CD4-positive, alpha-beta T cell (primary cell): ENCODE results near the gene EEIG1. TPM values are rescaled to one million over a fixed set of nuclear protein-coding genes. Genes with fewer than 3 reads are reported as not detected.

Experiments used
- ATAC-seq: fragments of 200-7000 bp; cut with Tn5 transposase; one replicate; pipeline ENCODE4 v1.10.0; 2022; ENCODE audit warnings: mild to moderate bottlenecking; ENCODE audit not compliant: poor library complexity
- CTCF ChIA-PET: fragments of 350-600 bp; sonication (Branson Sonifier 250); formaldehyde crosslinking; loops from one replicate; lab custom pipeline; 2021; ENCODE audit warnings: antibody characterized with exemption, inconsistent platforms; lab: Charles Lee
- POLR2A ChIA-PET: fragments of 350-600 bp; sonication (Branson Sonifier 250); formaldehyde crosslinking; loops from one replicate; lab custom pipeline; 2021; ENCODE audit warnings: antibody characterized with exemption, inconsistent platforms; lab: Charles Lee
- DNase-seq, 14 experiments: peaks; one replicate each; pipeline ENCODE4 v3.0.0-alpha.2; 2013 to 2020; ENCODE audit warnings: mixed read lengths in 2 of 14
- H3K27ac ChIP-seq, 2 donors: one replicate each; pipeline versions ENCODE4 v1.5.1 to v1.7.0; 2013; ENCODE audit warnings: low read length in 2 of 2, low read depth in 1 of 2, mild to moderate bottlenecking in 1 of 2
- H3K27me3 ChIP-seq, 2 experiments: 1 replicate in 1 of 2; 2 replicates in 1 of 2; pipeline versions ENCODE4 v1.6.1 to v1.7.0; 2013; ENCODE audit warnings: low read length in 2 of 2, control low read depth in 1 of 2, mild to moderate bottlenecking in 1 of 2, moderate library complexity in 1 of 2; ENCODE audit not compliant: insufficient read depth in 2 of 2, control insufficient read depth in 1 of 2
- H3K36me3 ChIP-seq: one replicate; pipeline ENCODE4 v1.6.1; 2013; ENCODE audit warnings: low read length, control low read depth; ENCODE audit not compliant: insufficient read depth
- H3K4me1 ChIP-seq: one replicate; pipeline ENCODE4 v1.6.1; 2013; ENCODE audit warnings: low read length, control low read depth; ENCODE audit not compliant: insufficient read depth
- H3K4me3 ChIP-seq: one replicate; pipeline ENCODE4 v1.5.1; 2013; ENCODE audit warnings: mild to moderate bottlenecking, low read length, moderate library complexity
- H3K9me3 ChIP-seq, 2 experiments: 1 replicate in 1 of 2; 2 replicates in 1 of 2; pipeline versions ENCODE4 v1.6.1 to v1.7.0; 2013; ENCODE audit warnings: low read length in 2 of 2, mild to moderate bottlenecking in 2 of 2, control low read depth in 1 of 2, moderate library complexity in 1 of 2; ENCODE audit not compliant: control insufficient read depth in 1 of 2, insufficient read depth in 1 of 2
- H3K27ac Mint-ChIP-seq: one replicate; pipeline ENCODE4 v1.8.0; 2020; ENCODE audit warnings: mixed read lengths
- H3K27me3 Mint-ChIP-seq: one replicate; pipeline ENCODE4 v1.8.0; 2021; ENCODE audit warnings: mixed read lengths
- H3K36me3 Mint-ChIP-seq: one replicate; pipeline ENCODE4 v1.8.0; 2021; ENCODE audit warnings: low read depth, mixed read lengths
- H3K4me1 Mint-ChIP-seq: one replicate; pipeline ENCODE4 v1.8.0; 2021; ENCODE audit warnings: low read depth, mixed read lengths
- H3K4me3 Mint-ChIP-seq: one replicate; pipeline ENCODE4 v1.8.0; 2020; ENCODE audit warnings: mild to moderate bottlenecking, mixed read lengths
- H3K9me3 Mint-ChIP-seq: one replicate; pipeline ENCODE4 v1.8.0; 2020; ENCODE audit warnings: mixed read lengths
- intact Hi-C, 2 experiments: fragments of 100-400 bp; cut with DNase I in 1 of 2; cut with micrococcal nuclease in 1 of 2; formaldehyde crosslinking; loops; one replicate each; pipeline versions ENCODE4 v1.15.1 to v1.9.0; 2023 to 2025; cut with DNase I, micrococcal nuclease
- total RNA-seq, 174 experiments: library from RNA in 2 of 174; stranded (reverse) in 2 of 174; gene quantifications; one replicate each; pipeline ENCODE4 v1.2.3 and lab custom pipeline; 2021 to 2026
- TF ChIP-seq, protein P1 (sequence below): fragments of 200-600 bp; IDR thresholded peaks from one replicate; pipeline ENCODE4 v1.8.0; 2022; ENCODE audit warnings: antibody characterized with exemption, mild to moderate bottlenecking

The EEIG1 gene
- total RNA-seq, 2 experiments from 2014 or later, result 440 to 463 TPM

DNA sequence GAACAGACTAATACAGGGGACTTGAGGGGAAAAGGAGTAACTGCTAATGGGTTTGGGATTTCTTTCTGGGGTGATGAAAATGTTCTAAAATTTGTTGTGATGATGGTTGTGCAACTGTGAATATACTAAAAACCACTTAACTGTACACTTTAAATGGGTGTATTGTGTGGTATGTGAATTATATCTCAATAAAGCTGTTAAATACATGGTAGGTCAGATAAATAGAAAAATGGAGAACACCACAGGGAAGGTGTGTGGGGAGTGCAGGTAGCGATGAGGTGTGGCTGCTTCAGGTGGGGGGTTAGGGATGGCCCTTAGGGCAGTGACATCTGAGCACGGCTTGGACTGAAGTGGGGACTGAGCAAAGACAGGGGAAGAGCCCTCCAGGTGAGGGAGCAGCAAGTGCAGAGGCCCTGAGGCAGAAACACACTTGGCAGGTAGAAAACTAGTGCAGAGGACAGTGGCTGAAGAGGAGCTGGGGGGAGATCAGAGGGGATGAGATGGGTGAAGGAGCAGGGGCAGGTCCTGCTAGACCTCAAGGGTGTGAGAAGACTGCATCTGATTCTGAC lies 20.9 kb downstream of the EEIG1 start:
- H3K27me3 Mint-ChIP-seq, result no peaks in the 10 kb centered on the region
- TF ChIP-seq, protein P1, sequence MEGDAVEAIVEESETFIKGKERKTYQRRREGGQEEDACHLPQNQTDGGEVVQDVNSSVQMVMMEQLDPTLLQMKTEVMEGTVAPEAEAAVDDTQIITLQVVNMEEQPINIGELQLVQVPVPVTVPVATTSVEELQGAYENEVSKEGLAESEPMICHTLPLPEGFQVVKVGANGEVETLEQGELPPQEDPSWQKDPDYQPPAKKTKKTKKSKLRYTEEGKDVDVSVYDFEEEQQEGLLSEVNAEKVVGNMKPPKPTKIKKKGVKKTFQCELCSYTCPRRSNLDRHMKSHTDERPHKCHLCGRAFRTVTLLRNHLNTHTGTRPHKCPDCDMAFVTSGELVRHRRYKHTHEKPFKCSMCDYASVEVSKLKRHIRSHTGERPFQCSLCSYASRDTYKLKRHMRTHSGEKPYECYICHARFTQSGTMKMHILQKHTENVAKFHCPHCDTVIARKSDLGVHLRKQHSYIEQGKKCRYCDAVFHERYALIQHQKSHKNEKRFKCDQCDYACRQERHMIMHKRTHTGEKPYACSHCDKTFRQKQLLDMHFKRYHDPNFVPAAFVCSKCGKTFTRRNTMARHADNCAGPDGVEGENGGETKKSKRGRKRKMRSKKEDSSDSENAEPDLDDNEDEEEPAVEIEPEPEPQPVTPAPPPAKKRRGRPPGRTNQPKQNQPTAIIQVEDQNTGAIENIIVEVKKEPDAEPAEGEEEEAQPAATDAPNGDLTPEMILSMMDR, result no peak

DNA sequence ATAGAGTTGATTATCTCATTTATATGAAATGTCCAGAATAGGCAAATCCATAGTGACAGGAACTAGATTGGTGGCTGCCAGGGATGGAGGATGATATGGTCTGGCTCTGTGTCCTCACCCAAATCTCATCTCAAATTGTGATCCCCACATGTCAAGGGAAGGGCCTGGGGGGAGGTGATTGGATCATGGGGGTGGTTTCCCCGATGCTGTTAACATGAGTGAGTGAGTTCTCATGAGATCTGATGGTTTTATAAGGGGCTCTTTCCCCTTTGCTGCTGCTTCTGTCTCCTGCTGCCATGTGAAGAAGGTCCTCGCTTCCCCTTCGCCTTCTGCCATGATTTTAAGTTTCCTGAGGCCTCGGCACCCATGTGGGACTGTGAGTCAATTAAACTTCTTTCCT lies 21.4 kb downstream of the EEIG1 start:
- Histone ChIP-seq H3K4me1 (peaks cover 85% of the 10 kb centered on the region), H3K36me3 (peaks cover 48% of the 10 kb centered on the region), H3K9me3 (no peaks in the 10 kb centered on the region), H3K27me3 (no peaks in the 10 kb centered on the region), H3K4me3 (no peak overlapping the region), H3K27ac (peak overlapping the region in 1 of 2 donors; percentile 54)
- TF ChIP-seq, protein P1, result no peak
- Mint-ChIP-seq H3K27ac (peak overlapping the region; percentile 97), H3K4me1 (peaks cover 97% of the 10 kb centered on the region), H3K36me3 (peaks cover 77% of the 10 kb centered on the region), H3K9me3 (no peaks in the 10 kb centered on the region), H3K4me3 (peak overlapping the region; percentile 79), H3K27me3 (no peaks in the 10 kb centered on the region)
- POLR2A ChIA-PET, result interaction anchor here (0.5 to 34.9 kb wide), 4 partner anchors 8 to 67 kb away, joined by 3 to 1020 read pairs (median 138); partner anchors contain the start of gene EEIG1
- CTCF ChIA-PET, result interaction anchor here (1.1 to 1.2 kb wide), 2 partner anchors 8 to 17 kb away, joined by 3 read pairs; no protein-coding TSS in a partner anchor
- no peak for ATAC-seq
- DNase-seq, result no peak
- intact Hi-C loops, result loop anchor here (1.0 to 10.0 kb wide), 4 partner anchors 11 to 158 kb away; no protein-coding TSS in a partner anchor

More for the DNA sequence above, 20.9 kb downstream of the EEIG1 start:
- ATAC-seq, result no peak
- Mint-ChIP-seq H3K27ac (peak overlapping the region; percentile 97), H3K4me3 (peak overlapping the region; percentile 79), H3K36me3 (peaks cover 78% of the 10 kb centered on the region), H3K9me3 (no peaks in the 10 kb centered on the region), H3K4me1 (peaks cover 96% of the 10 kb centered on the region)
- peaks cover 44% of the 10 kb centered on the region for H3K36me3 ChIP-seq
- POLR2A ChIA-PET, result interaction anchor here (0.5 to 34.9 kb wide), 4 partner anchors 11 to 67 kb away, joined by 3 to 1020 read pairs (median 142); partner anchors contain the start of gene EEIG1
- no peak overlapping the region for H3K4me3 ChIP-seq
- H3K4me1 ChIP-seq, result peaks cover 85% of the 10 kb centered on the region
- no peaks in the 10 kb centered on the region for H3K27me3 ChIP-seq
- peak overlapping the region; percentile 54 to 58 for H3K27ac ChIP-seq
- DNase-seq, result no peak
- CTCF ChIA-PET, result interaction anchor here (1.0 to 1.2 kb wide), 3 partner anchors 8 to 71 kb away, joined by 3 read pairs; no protein-coding TSS in a partner anchor
- intact Hi-C loops, result loop anchor here (1.0 to 10.0 kb wide), 4 partner anchors 10 to 157 kb away; no protein-coding TSS in a partner anchor
- no peaks in the 10 kb centered on the region for H3K9me3 ChIP-seq

DNA sequence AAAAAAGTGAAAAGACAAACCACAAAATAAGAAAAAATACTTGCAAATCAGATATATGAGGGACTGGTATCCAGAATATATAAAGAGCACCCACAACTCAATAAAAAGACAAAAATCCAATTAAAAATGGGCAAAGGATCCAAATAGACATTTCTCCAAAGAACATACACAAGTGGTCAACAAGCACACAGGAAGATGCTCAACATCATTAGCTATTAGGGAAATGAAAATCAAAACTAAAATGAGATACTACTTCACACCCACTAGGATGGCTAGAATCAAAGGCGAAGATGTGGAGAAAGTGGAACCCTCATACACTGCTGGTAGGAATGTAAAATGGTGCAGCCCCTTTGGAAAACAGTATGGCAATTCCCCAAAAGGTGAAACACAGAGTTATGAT lies 22.1 kb downstream of the EEIG1 start:
- Mint-ChIP-seq H3K36me3 (peaks cover 77% of the 10 kb centered on the region), H3K27me3 (no peaks in the 10 kb centered on the region), H3K27ac (peak overlapping the region; percentile 97), H3K4me1 (peaks cover 97% of the 10 kb centered on the region), H3K9me3 (no peaks in the 10 kb centered on the region), H3K4me3 (peak overlapping the region; percentile 79)
- ATAC-seq (no peak), DNase-seq (no peak)
- Histone ChIP-seq H3K27me3 (no peaks in the 10 kb centered on the region), H3K27ac (peak overlapping the region in 1 of 2 donors; percentile 54), H3K4me3 (no peak overlapping the region), H3K36me3 (peaks cover 47% of the 10 kb centered on the region), H3K9me3 (no peaks in the 10 kb centered on the region), H3K4me1 (peaks cover 85% of the 10 kb centered on the region)
- TF ChIP-seq, protein P1, result no peak
- ChIA-PET POLR2A (interaction anchor here (0.9 to 34.9 kb wide), 4 partner anchors 8 to 68 kb away, joined by 3 to 1020 read pairs (median 138); partner anchors contain the start of gene EEIG1), CTCF (interaction anchor here (1.1 to 2.3 kb wide), 5 partner anchors 9 to 76 kb away, joined by 3 to 8 read pairs (median 4); no protein-coding TSS in a partner anchor)
- intact Hi-C loops, result loop anchor here (1.0 to 10.0 kb wide), 4 partner anchors 12 to 159 kb away; no protein-coding TSS in a partner anchor
